Subcutaneous adipose tissue (tissue), 4 donors: ENCODE measurements around the gene NRXN3. TPM values are rescaled to one million over a fixed set of nuclear protein-coding genes. Genes with fewer than 3 reads are reported as not detected.

Experiments
- total RNA-seq, 4 donors: library from RNA; depleted of rRNA; stranded (reverse); fragments of >200 nt; gene quantifications; one replicate each; pipeline ENCODE4 v1.1.0, GENCODE V29; 2016
- TF ChIP-seq, protein P1 (sequence below): fragments of 450-650 bp; IDR thresholded peaks from one replicate; pipeline ENCODE4 v1.5.1; 2016; ENCODE audit warnings: low read depth, mild to moderate bottlenecking, control low read depth, antibody characterized with exemption, moderate library complexity

Gene NRXN3
- total RNA-seq, 4 donors from 2014 or later = 0.57 to 2.4 (median 1.1) TPM; not detected in 1

DNA sequence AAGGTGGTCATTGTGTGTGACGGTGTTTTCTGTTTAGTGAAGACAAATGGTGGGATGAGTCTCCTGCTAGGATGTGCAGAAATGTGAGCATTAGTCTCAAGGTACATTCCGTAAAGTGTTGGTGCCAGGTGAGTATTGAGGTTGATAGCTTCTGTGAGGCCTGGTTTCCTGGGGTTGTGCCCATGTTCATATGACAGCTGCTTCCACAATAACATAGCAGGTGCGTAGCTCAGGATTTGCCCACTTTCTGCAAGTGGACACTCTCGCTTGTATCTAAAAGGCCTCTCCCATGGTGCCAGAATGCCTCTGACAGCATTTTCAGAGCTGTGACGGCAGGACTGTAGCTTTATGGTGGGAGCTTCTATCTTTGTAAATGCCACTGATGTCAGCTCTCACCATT is 1209.1 kb downstream of the NRXN3 start:
- TF ChIP-seq, protein P1, sequence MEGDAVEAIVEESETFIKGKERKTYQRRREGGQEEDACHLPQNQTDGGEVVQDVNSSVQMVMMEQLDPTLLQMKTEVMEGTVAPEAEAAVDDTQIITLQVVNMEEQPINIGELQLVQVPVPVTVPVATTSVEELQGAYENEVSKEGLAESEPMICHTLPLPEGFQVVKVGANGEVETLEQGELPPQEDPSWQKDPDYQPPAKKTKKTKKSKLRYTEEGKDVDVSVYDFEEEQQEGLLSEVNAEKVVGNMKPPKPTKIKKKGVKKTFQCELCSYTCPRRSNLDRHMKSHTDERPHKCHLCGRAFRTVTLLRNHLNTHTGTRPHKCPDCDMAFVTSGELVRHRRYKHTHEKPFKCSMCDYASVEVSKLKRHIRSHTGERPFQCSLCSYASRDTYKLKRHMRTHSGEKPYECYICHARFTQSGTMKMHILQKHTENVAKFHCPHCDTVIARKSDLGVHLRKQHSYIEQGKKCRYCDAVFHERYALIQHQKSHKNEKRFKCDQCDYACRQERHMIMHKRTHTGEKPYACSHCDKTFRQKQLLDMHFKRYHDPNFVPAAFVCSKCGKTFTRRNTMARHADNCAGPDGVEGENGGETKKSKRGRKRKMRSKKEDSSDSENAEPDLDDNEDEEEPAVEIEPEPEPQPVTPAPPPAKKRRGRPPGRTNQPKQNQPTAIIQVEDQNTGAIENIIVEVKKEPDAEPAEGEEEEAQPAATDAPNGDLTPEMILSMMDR = no peak

DNA sequence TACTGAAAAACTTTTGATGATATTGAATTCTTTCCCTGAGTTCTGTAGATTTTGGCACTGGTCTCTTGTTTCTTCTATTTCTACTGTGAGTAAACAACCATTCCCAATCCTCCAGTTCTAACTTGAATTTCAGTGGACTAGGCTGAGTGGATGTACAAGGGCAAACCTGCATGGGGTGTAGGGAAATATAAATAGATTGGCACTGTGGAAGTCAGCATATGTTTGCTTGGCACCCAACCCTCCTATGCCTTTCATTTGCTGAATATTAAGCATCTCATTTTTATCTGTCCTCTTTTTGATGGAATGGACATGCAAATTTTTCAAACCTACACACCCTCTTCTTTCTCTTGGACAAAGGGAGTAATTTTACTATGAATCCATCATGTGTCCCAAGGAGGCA is 1212.9 kb downstream of the NRXN3 start:
- TF ChIP-seq, protein P1 = no peak

GRCh38 chr14:79383475-79383874 is 1213.3 kb downstream of the NRXN3 start:
- TF ChIP-seq, protein P1 = no peak

DNA sequence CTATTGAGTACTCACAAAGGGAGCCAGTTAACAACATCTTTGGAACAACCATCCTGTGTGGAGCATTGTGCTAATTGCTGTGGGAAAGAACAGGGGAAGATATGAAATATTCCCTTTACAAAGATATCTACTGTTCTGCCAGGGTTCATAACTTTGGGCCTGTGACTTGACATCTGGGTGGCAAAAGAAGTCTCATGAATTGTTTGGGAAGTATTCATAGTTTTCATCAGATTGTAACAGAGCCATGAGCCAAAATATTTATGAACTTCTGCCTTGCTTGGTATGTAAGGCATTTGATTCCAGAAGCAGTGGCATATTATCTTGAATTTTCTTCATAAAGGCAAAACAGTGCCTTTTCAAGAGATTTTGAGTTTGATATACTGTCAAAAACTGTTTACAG is 1224.9 kb downstream of the NRXN3 start:
- TF ChIP-seq, protein P1 = no peak

DNA sequence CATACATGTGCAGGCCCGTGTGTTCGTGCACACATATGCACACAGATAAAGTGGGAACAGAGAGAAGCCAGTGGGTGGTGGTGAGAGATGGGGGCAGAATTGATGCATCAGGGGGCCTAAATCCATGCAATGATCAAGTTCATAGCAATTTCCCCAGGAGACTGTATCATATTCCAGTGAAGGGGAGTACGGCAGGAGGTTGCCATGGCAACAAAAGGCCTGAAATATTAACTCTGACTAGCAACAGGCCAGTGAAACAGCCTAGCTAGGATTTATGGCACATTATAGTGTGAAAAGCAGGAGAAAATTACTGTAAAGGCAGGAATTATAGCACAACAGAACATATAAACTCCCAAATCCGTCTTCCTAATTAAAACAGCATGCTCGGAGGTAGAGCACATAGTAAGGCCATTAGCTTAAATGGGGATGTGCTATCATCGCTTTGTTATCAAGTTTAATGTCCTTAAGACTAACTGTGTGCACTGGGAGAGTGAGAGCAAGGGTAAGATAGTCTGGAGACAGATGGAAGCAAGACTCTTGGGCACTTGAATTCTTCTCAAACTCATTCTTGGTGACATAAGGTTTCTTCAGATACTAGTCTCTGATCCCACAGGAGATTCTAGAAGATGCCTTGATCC is 1234.8 kb downstream of the NRXN3 start:
- TF ChIP-seq, protein P1 = no peak

- TF ChIP-seq, protein P1 = no peak
Observed at GRCh38 chr14:79405512-79405910, 1235.3 kb downstream of the NRXN3 start.

DNA sequence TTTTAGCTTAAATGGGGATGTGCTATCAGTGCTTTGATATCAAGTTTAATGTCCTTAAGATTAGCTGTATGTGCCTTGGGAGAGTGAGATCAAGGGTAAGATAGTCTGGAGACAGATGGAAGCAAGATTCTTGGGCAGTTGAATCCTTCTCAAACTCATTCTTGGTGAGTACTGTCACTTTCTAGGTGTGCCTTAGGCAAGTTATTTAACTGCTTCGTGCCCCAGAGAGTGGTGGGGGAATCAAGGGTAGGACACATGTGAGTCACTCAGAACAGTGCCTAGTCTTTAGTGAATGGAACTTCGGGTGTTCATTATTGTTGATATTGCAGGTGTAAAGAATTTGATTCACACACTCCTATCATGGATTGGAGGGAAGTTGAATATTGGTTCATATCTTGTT is 1237.4 kb downstream of the NRXN3 start:
- TF ChIP-seq, protein P1 = no peak
